ENCODE data around the gene NT5C3B.

GRCh38 chr17:41868568-41868967 lies 32.5 kb upstream of the NT5C3B start:
- TF ChIP-seq CTCF (IDR thresholded peaks at IDR 0.05) = no peak
- TF ChIP-seq POLR2A (IDR thresholded peaks at IDR 0.05) = no peak
